GM12878 (cell line): ENCODE results near the gene DIP2A. TPM values are rescaled to one million over a fixed set of nuclear protein-coding genes. Genes with fewer than 3 reads are reported as not detected.

Source experiments
- ATAC-seq: fragments of 200-7000 bp; cut with Tn5 transposase; 3 replicates; pipeline ENCODE4 v1.9.1; 2020; ENCODE audit warnings: mild to moderate bottlenecking, moderate library complexity
- BruUV-seq: library from RNA; stranded (reverse); fragments of 400-500 nt; replicated peaks from 2 replicates; lab custom pipeline; 2021; lab: Mats Ljungman, UMichigan
- CTCF ChIA-PET: fragments of 300-600 bp; sonication (Branson Sonifier 250); formaldehyde crosslinking; extraction: SDS; loops from one replicate; lab custom pipeline; 2021; ENCODE audit warnings: inconsistent platforms; lab: Yijun Ruan, JAX
- POLR2A ChIA-PET: fragments of 350-600 bp; formaldehyde crosslinking; extraction: SDS; loops from one replicate; lab custom pipeline; 2021; ENCODE audit warnings: inconsistent platforms; lab: Charles Lee
- RAD21 ChIA-PET: fragments of 300-600 bp; sonication (Branson Sonifier 250); formaldehyde crosslinking; loops from one replicate; lab custom pipeline; 2023; ENCODE audit warnings: antibody characterized with exemption; ENCODE audit not compliant: unreplicated experiment; lab: Charles Lee
- SMC1A ChIA-PET: fragments of 300-600 bp; sonication (Branson Sonifier 250); formaldehyde crosslinking; loops from one replicate; lab custom pipeline; 2023; ENCODE audit not compliant: unreplicated experiment, uncharacterized antibody; lab: Charles Lee
- DNase-seq: peaks from one replicate; pipeline ENCODE4 v3.0.0-alpha.2; 2011; ENCODE audit warnings: low read depth, low spot score
- FAIRE-seq: peaks from 3 replicates; lab custom pipeline; 2011; peaks lifted over from hg19 to GRCh38; lab: Jason Lieb, UNC
- H2AFZ ChIP-seq: 2 replicates; pipeline ENCODE4 v1.6.0; 2011; ENCODE audit warnings: low read depth, low read length, control low read depth; ENCODE audit not compliant: control insufficient read depth
- H3K27ac ChIP-seq: 2 replicates; pipeline ENCODE4 v1.5.1; 2011; ENCODE audit warnings: control low read depth; ENCODE audit not compliant: control insufficient read depth, insufficient read depth
- H3K27me3 ChIP-seq, 2 experiments: replicated peaks in 1 of 2; 2 replicates each; pipeline versions ENCODE4 v1.6.0 to v1.6.1; 2011; ENCODE audit warnings: low read length in 1 of 2; ENCODE audit not compliant: control insufficient read depth in 2 of 2, insufficient read depth in 2 of 2
- H3K36me3 ChIP-seq, 2 experiments: 2 replicates each; pipeline ENCODE4 v1.5.1; 2011; ENCODE audit warnings: low read length in 1 of 2; ENCODE audit not compliant: control insufficient read depth in 2 of 2, insufficient read depth in 2 of 2
- H3K4me1 ChIP-seq: 2 replicates; pipeline ENCODE4 v1.6.1; 2011; ENCODE audit warnings: mild to moderate bottlenecking, low read length, moderate library complexity, mixed read lengths; ENCODE audit not compliant: control insufficient read depth, insufficient read depth
- H3K4me2 ChIP-seq: 2 replicates; pipeline ENCODE4 v1.6.0; 2011; ENCODE audit warnings: control low read depth; ENCODE audit not compliant: control insufficient read depth, insufficient read depth
- H3K4me3 ChIP-seq: fragments of 200-600 bp; sonication (generic); 2 replicates; pipeline ENCODE4 v1.5.1; 2016
- H3K79me2 ChIP-seq: 2 replicates; pipeline ENCODE4 v1.6.0; 2011; ENCODE audit warnings: low read length; ENCODE audit not compliant: control insufficient read depth, insufficient read depth
- H3K9ac ChIP-seq: 2 replicates; pipeline ENCODE4 v1.8.0; 2011; ENCODE audit warnings: low read length, control low read depth, mixed read lengths; ENCODE audit not compliant: control insufficient read depth, insufficient read depth
- H3K9me3 ChIP-seq: replicated peaks from 3 replicates; pipeline ENCODE4 v1.5.1; 2011; ENCODE audit warnings: mild to moderate bottlenecking, low read length; ENCODE audit not compliant: control insufficient read depth, insufficient read depth
- H4K20me1 ChIP-seq: 2 replicates; pipeline ENCODE4 v1.6.0; 2011; ENCODE audit not compliant: control insufficient read depth, insufficient read depth
- BMI1 ChIP-seq: fragments of 450-650 bp; IDR thresholded peaks from 2 replicates; pipeline ENCODE4 v1.6.1; 2016; ENCODE audit warnings: mild to moderate bottlenecking, moderate library complexity, borderline replicate concordance
- CBX3 ChIP-seq: fragments of 200-600 bp; sonication (generic); IDR thresholded peaks from 2 replicates; pipeline ENCODE4 v1.6.1; 2016; ENCODE audit warnings: low read depth, borderline replicate concordance
- HCFC1 ChIP-seq: fragments of 150-350 bp; IDR thresholded peaks from 2 replicates; pipeline ENCODE4 v1.6.1; 2014; ENCODE audit warnings: low read length
- IKZF1 ChIP-seq: fragments of 450-650 bp; conservative IDR thresholded peaks from 2 replicates; pipeline ENCODE4 v1.6.1; 2017; ENCODE audit warnings: antibody characterized with exemption, mild to moderate bottlenecking
- SMC3 ChIP-seq: IDR thresholded peaks from 2 replicates; pipeline ENCODE4 v1.6.1; 2011; ENCODE audit warnings: low read length, improper control_type of control experiment, borderline replicate concordance
- TAF1 ChIP-seq: IDR thresholded peaks from 2 replicates; pipeline ENCODE4 v1.6.1; 2011; ENCODE audit warnings: mild to moderate bottlenecking, low read depth, low read length, borderline replicate concordance
- WRNIP1 ChIP-seq: IDR thresholded peaks from 2 replicates; pipeline ENCODE4 v1.6.1; 2011; ENCODE audit warnings: low read depth, low read length, improper control_type of control experiment, borderline replicate concordance
- YY1 ChIP-seq: IDR thresholded peaks from 2 replicates; pipeline ENCODE4 v1.6.1; 2011; ENCODE audit warnings: low read depth, mild to moderate bottlenecking, low read length
- WGBS: methylation state at CpG from one replicate; pipeline ENCODE4 v1.1.6; 2016; ENCODE audit warnings: low lambda C conversion rate; ENCODE audit not compliant: insufficient replicate concordance, insufficient coverage; ENCODE audit errors: missing lambda C conversion rate; 5-methylcytosine and 5-hydroxymethylcytosine counted together
- in situ Hi-C: fragments of 300-500 bp; cut with MboI; formaldehyde crosslinking; loops from 9 replicates; pipeline ENCODE4 v1.14.3; 2018; ENCODE audit warnings: mixed read lengths
- intact Hi-C: fragments of 100-400 bp; cut with micrococcal nuclease; formaldehyde crosslinking; loops from one replicate; pipeline ENCODE4 v1.14.2; 2022; ENCODE audit not compliant: unreplicated experiment
- polyA plus RNA-seq, 11 experiments: library from polyadenylated mRNA; depleted of rRNA in 4 of 11; unstranded in 6 of 11; stranded (reverse) in 5 of 11; fragments of >200 nt; fragmentation: Nextera tagmentation in 4 of 11; fragmentation: Illumina TruSeq in 1 of 11; extraction: Ambion mirVana in 4 of 11; extraction: Trizol in 1 of 11; gene quantifications; 1 replicate in 1 of 11; 2 replicates in 10 of 11; pipeline versions ENCODE4 v1.2.1 to v1.2.3, GENCODE V29; 2011 to 2016; ENCODE audit warnings: inconsistent platforms in 2 of 11, missing spikeins in 2 of 11, low read depth in 1 of 11
- total RNA-seq, 4 experiments: library from RNA; depleted of rRNA in 3 of 4; stranded (reverse); fragments of >200 nt in 3 of 4; fragmentation: Illumina TruSeq in 1 of 4; extraction: Trizol in 1 of 4; gene quantifications; 2 replicates each; pipeline versions ENCODE4 v1.2.1 to v1.2.3, GENCODE V29; 2013 to 2021
- TF ChIP-seq, protein P1 (sequence below): IDR thresholded peaks from 2 replicates; pipeline ENCODE4 v1.6.1; 2012; ENCODE audit warnings: low read length, inconsistent platforms

DIP2A gene
- total and polyA plus RNA-seq, 10 of the 15 experiments (the other 5 are each of a cell fraction or from before 2014, with no cell fraction given): 1.7 to 25.5 (median 12.2) TPM

GRCh38 chr21:46598581-46599572, 140.2 kb downstream of the DIP2A start:
- Histone ChIP-seq H3K4me3 (no peak overlapping the region), H3K36me3 (no peaks in the 10 kb centered on the region), H3K79me2 (no peaks in the 10 kb centered on the region), H2AFZ (no peak overlapping the region), H3K27me3 (no peaks in the 10 kb centered on the region), H3K9ac (no peak overlapping the region), H3K4me2 (no peak overlapping the region), H3K4me1 (no peaks in the 10 kb centered on the region), H3K27ac (no peak overlapping the region), H4K20me1 (no peaks in the 10 kb centered on the region), H3K9me3 (peaks cover 2% of the 10 kb centered on the region; the same call in 2 of the 3 replicates)
- ChIA-PET SMC1A (interaction anchor here (1.7 kb wide), 1 partner anchor 10 kb away, joined by 4 read pairs; no protein-coding TSS in a partner anchor), POLR2A (no interaction called here), CTCF (no interaction called here), RAD21 (no interaction called here)
- in situ Hi-C loops: no loop called here
- intact Hi-C loops: no loop called here
- BruUV-seq: no TSS peak
- ATAC-seq (no peak), FAIRE-seq (no peak), DNase-seq (no peak)
- WGBS: 75% methylated on average over 38 of the region's 38 CpGs
- no peak for TF ChIP-seq HCFC1
- TF ChIP-seq BMI1: 0 out of 2 replicates have a peak, but pooled peaks have one; percentile 40
- TF ChIP-seq, protein P1, sequence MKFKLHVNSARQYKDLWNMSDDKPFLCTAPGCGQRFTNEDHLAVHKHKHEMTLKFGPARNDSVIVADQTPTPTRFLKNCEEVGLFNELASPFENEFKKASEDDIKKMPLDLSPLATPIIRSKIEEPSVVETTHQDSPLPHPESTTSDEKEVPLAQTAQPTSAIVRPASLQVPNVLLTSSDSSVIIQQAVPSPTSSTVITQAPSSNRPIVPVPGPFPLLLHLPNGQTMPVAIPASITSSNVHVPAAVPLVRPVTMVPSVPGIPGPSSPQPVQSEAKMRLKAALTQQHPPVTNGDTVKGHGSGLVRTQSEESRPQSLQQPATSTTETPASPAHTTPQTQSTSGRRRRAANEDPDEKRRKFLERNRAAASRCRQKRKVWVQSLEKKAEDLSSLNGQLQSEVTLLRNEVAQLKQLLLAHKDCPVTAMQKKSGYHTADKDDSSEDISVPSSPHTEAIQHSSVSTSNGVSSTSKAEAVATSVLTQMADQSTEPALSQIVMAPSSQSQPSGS: no peak
- no peak for TF ChIP-seq SMC3
- TF ChIP-seq TAF1: no peak
- no peak for TF ChIP-seq WRNIP1
- no peak for TF ChIP-seq YY1
- no peak for TF ChIP-seq IKZF1
- TF ChIP-seq CBX3: no peak
